Measurements from ENCODE around the gene LUZP2. TPM values are rescaled to one million over a fixed set of nuclear protein-coding genes. Genes with fewer than 3 reads are reported as not detected.

LUZP2 gene
- total and polyA plus RNA-seq, 9 of the 15 experiments (the other 6 are each of a cell fraction or from before 2014, with no cell fraction given), result not detected

DNA sequence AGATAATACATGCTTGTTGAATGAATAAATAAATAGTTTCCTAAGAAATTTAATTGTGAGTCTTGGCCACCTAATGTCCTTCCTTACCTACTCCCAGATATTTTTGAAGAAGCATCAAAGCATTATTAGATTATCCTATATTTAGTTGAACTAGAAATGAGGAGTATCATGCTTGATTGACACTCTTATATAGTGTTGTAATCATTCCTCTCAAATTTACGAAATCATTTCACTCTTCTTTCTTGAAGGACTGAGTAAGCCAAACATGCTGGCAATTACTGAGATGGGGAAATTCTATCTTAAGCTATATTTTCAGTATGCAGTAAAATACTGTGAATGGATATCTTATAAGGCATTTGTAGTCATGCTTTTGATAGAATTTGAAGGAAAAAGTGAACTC is 189.0 kb downstream of the LUZP2 start:
- no peaks in the 10 kb centered on the region for H3K4me1 ChIP-seq (replicated peaks in 1 of 2; ENCODE audit: control insufficient read depth in 2 of 2, insufficient read depth in 2 of 2, low read length in 2 of 2)
- no peaks in the 10 kb centered on the region for H3K79me2 ChIP-seq (ENCODE audit: control insufficient read depth, insufficient read depth, low read length)
- H3K27me3 ChIP-seq (ENCODE audit: control insufficient read depth in 2 of 2, insufficient read depth in 2 of 2, low read length in 2 of 2), result no peaks in the 10 kb centered on the region
- ATAC-seq (no peak), DNase-seq (ENCODE audit: extremely low read depth in 1 of 4, low spot score in 3 of 4) (no peak), FAIRE-seq (no peak)
- no peaks in the 10 kb centered on the region for H3K9me1 ChIP-seq (ENCODE audit: control insufficient read depth, insufficient read depth, low read length)
- POLR2A ChIA-PET, result no interaction called here
- 0% methylated on average over 1 of the region's 1 CpG for WGBS (ENCODE audit: insufficient coverage, low coverage, missing lambda C conversion rate)
- TF ChIP-seq NUFIP1 (IDR thresholded peaks at IDR 0.05; ENCODE audit: partially characterized antibody) (no peak), ZBTB17 (CRISPR knock-in tag; IDR thresholded peaks at IDR 0.05) (no peak), SIX5 (IDR thresholded peaks at IDR 0.05; ENCODE audit: borderline replicate concordance in 1 of 2, insufficient read depth in 1 of 2, low read depth in 1 of 2, low read length in 2 of 2) (no peak), ZNF77 (CRISPR knock-in tag; IDR thresholded peaks at IDR 0.05) (no peak), PRMT5 (CRISPR knock-in tag; IDR thresholded peaks at IDR 0.05) (no peak), PHTF2 (CRISPR knock-in tag; IDR thresholded peaks at IDR 0.05) (no peak), ZNF146 (CRISPR knock-in tag; IDR thresholded peaks at IDR 0.05; ENCODE audit: unreplicated experiment) (no peak), GABPB2 (CRISPR knock-in tag; conservative IDR thresholded peaks at IDR 0.05) (no peak), TCF7L2 (IDR thresholded peaks at IDR 0.05; ENCODE audit: low read depth, low read length) (no peak)
- TF ChIP-seq, protein P1, sequence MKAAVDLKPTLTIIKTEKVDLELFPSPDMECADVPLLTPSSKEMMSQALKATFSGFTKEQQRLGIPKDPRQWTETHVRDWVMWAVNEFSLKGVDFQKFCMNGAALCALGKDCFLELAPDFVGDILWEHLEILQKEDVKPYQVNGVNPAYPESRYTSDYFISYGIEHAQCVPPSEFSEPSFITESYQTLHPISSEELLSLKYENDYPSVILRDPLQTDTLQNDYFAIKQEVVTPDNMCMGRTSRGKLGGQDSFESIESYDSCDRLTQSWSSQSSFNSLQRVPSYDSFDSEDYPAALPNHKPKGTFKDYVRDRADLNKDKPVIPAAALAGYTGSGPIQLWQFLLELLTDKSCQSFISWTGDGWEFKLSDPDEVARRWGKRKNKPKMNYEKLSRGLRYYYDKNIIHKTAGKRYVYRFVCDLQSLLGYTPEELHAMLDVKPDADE (conservative IDR thresholded peaks at IDR 0.05; ENCODE audit: control insufficient read depth, low read depth, low read length), result no peak
- CTCF ChIA-PET (ENCODE audit: low intra/inter-chr PET ratio), result no interaction called here
- peaks cover 4% of the 10 kb centered on the region for H3K9me3 ChIP-seq (replicated peaks; ENCODE audit: control insufficient read depth, insufficient read depth, low read depth, low read length)
- intact Hi-C loops (cut with micrococcal nuclease) (no loop called here), in situ Hi-C loops (cut with MboI) (no loop called here)
- no peak overlapping the region for H3K9ac ChIP-seq (ENCODE audit: insufficient read depth in 1 of 2, low read depth in 2 of 2, low read length in 2 of 2)
- no peak overlapping the region for H3K4me3 ChIP-seq
- H3K36me3 ChIP-seq (ENCODE audit: control insufficient read depth, insufficient read depth, low read length), result no peaks in the 10 kb centered on the region
- H3K4me2 ChIP-seq (ENCODE audit: insufficient read depth, low read length), result no peak overlapping the region
- H2AFZ ChIP-seq (ENCODE audit: low read depth, low read length), result no peak overlapping the region
- no peaks in the 10 kb centered on the region for H4K20me1 ChIP-seq (replicated peaks; ENCODE audit: control insufficient read depth, insufficient read depth, low read length)
- BruUV-seq (replicated peaks), result no TSS peak
- H3K27ac ChIP-seq (ENCODE audit: extremely low read depth, low read depth, low read length), result no peak overlapping the region
